ENCODE measurements around the gene FKBP14. TPM values are rescaled to one million over a fixed set of nuclear protein-coding genes. Genes with fewer than 3 reads are reported as not detected.

The FKBP14 gene
- total RNA-seq, 2 experiments from 2014 or later = 4.3 to 5.2 TPM

- H3K4me1 ChIP-seq (ENCODE audit: insufficient read depth, low read length) = no peaks in the 10 kb centered on the region
- peaks cover 28% of the 10 kb centered on the region for H3K36me3 ChIP-seq (ENCODE audit: insufficient read depth, low read length)
- intact Hi-C loops (cut with DNase I, micrococcal nuclease) = no loop called here
- no peak for ATAC-seq (ENCODE audit: poor library complexity)
- TF ChIP-seq CTCF (IDR thresholded peaks at IDR 0.05) = no peak
- Mint-ChIP-seq H3K9me3 (no peaks in the 10 kb centered on the region), H3K4me3 (no peak overlapping the region), H3K36me3 (ENCODE audit: low read depth) (peaks cover 72% of the 10 kb centered on the region), H3K27me3 (no peaks in the 10 kb centered on the region), H3K27ac (no peak overlapping the region), H3K4me1 (ENCODE audit: low read depth) (no peaks in the 10 kb centered on the region)
- H3K9me3 ChIP-seq (ENCODE audit: control insufficient read depth in 1 of 2, insufficient read depth in 1 of 2, low read length in 2 of 2) = no peaks in the 10 kb centered on the region
- DNase-seq = no peak
- H3K27me3 ChIP-seq (ENCODE audit: control insufficient read depth in 1 of 2, insufficient read depth in 2 of 2, low read length in 2 of 2) = no peaks in the 10 kb centered on the region
- POLR2A ChIA-PET = no interaction called here
- H3K27ac ChIP-seq (ENCODE audit: low read depth in 1 of 2, low read length in 2 of 2) = no peak overlapping the region
- CTCF ChIA-PET = no interaction called here
- H3K4me3 ChIP-seq (ENCODE audit: low read length) = no peak overlapping the region
Measured at GRCh38 chr7:30048582-30048981, 22.1 kb upstream of the FKBP14 start.

- no peak overlapping the region for H3K4me3 ChIP-seq (ENCODE audit: low read length)
- ChIA-PET CTCF (no interaction called here), POLR2A (no interaction called here)
- Mint-ChIP-seq H3K27me3 (no peaks in the 10 kb centered on the region), H3K4me3 (no peak overlapping the region), H3K9me3 (no peaks in the 10 kb centered on the region), H3K27ac (no peak overlapping the region), H3K36me3 (ENCODE audit: low read depth) (peaks cover 58% of the 10 kb centered on the region), H3K4me1 (ENCODE audit: low read depth) (peaks cover 7% of the 10 kb centered on the region)
- ATAC-seq (ENCODE audit: poor library complexity) (no peak), DNase-seq (no peak)
- H3K27me3 ChIP-seq (ENCODE audit: control insufficient read depth in 1 of 2, insufficient read depth in 2 of 2, low read length in 2 of 2) = no peaks in the 10 kb centered on the region
- H3K36me3 ChIP-seq (ENCODE audit: insufficient read depth, low read length) = peaks cover 17% of the 10 kb centered on the region
- H3K9me3 ChIP-seq (ENCODE audit: control insufficient read depth in 1 of 2, insufficient read depth in 1 of 2, low read length in 2 of 2) = no peaks in the 10 kb centered on the region
- H3K27ac ChIP-seq (ENCODE audit: low read depth in 1 of 2, low read length in 2 of 2) = no peak overlapping the region
- intact Hi-C loops (cut with DNase I, micrococcal nuclease) = no loop called here
- TF ChIP-seq CTCF (IDR thresholded peaks at IDR 0.05) = no peak
- no peaks in the 10 kb centered on the region for H3K4me1 ChIP-seq (ENCODE audit: insufficient read depth, low read length)
Measured at GRCh38 chr7:30047124-30047523, 20.6 kb upstream of the FKBP14 start.

GRCh38 chr7:30046127-30046770 lies 19.7 kb upstream of the FKBP14 start:
- H3K36me3 Mint-ChIP-seq (ENCODE audit: low read depth) = peaks cover 54% of the 10 kb centered on the region
- ChIA-PET POLR2A (no interaction called here), CTCF (no interaction called here)
- no peak overlapping the region for H3K27ac Mint-ChIP-seq
- H3K27me3 Mint-ChIP-seq = no peaks in the 10 kb centered on the region
- Histone ChIP-seq H3K27ac (ENCODE audit: low read depth in 1 of 2, low read length in 2 of 2) (no peak overlapping the region), H3K27me3 (ENCODE audit: control insufficient read depth in 1 of 2, insufficient read depth in 2 of 2, low read length in 2 of 2) (no peaks in the 10 kb centered on the region), H3K4me1 (ENCODE audit: insufficient read depth, low read length) (no peaks in the 10 kb centered on the region), H3K36me3 (ENCODE audit: insufficient read depth, low read length) (peaks cover 17% of the 10 kb centered on the region), H3K4me3 (ENCODE audit: low read length) (no peak overlapping the region), H3K9me3 (ENCODE audit: control insufficient read depth in 1 of 2, insufficient read depth in 1 of 2, low read length in 2 of 2) (no peaks in the 10 kb centered on the region)
- intact Hi-C loops (cut with DNase I, micrococcal nuclease) = no loop called here
- ATAC-seq (ENCODE audit: poor library complexity) = no peak
- no peak for DNase-seq
- no peak overlapping the region for H3K4me3 Mint-ChIP-seq
- H3K9me3 Mint-ChIP-seq = no peaks in the 10 kb centered on the region
- H3K4me1 Mint-ChIP-seq (ENCODE audit: low read depth) = peaks cover 11% of the 10 kb centered on the region
- TF ChIP-seq CTCF (IDR thresholded peaks at IDR 0.05) = no peak

Measured in CD4-positive, alpha-beta T cell (primary cell).